NCI-H1417 (cell line): Measurements from ENCODE around the gene CLASP1.

Experiments
- DNase-seq, 3 experiments: peaks; one replicate each; lab custom pipeline; 2025; lab: John Stamatoyannopoulos, UW

Gene CLASP1

DNA sequence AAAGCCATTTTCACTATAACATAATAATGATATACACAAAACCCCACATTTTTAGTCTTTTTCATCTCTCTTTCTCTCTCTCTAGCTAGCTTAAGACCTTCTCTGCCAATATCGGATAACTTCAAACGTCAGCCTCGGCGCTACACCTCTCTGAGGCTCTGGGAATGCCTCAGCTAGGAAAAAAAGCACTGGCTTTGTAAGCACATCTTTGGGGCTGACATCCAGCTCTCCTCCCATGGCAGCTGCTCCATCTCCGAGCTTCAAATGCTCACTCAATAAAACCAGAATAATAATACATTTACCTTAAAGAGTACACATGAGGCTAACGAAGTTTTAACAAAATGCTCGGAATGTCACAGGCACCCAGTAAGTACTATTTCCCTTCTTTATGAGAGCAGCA is 107.8 kb downstream of the CLASP1 start:
- no peak for DNase-seq

DNA sequence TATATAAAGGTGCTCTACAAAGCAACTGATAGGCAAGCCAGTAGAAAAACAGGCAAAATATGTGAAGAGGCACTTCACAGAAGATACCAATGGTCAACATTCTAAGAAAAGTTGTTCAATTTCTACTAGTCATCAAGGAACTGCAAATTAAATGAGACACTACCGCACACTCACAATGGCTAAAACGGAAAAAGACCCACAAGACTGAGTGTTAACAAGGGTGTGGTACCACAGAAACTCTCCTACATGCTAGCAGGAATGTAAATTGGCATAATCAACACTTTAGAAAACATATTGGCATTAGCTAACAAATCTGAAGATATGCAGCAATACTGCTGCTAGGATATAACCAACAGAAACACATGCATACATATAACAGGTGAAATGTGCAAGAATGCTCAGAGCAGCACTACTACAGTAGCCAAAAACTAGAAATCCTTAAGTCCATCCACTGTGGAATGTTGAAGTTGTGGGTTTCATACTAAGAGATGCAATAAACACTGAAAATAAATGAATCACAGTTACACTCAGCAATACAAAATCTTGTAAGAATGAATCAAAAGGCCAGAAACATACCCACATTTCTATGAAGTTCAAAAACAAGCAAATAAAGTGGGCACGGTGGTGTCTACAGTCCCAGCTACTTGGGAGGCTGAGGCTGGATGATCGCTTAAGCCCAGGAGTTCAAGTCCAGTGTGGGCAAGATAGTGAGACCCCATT is 109.4 kb downstream of the CLASP1 start:
- no peak for DNase-seq

DNA sequence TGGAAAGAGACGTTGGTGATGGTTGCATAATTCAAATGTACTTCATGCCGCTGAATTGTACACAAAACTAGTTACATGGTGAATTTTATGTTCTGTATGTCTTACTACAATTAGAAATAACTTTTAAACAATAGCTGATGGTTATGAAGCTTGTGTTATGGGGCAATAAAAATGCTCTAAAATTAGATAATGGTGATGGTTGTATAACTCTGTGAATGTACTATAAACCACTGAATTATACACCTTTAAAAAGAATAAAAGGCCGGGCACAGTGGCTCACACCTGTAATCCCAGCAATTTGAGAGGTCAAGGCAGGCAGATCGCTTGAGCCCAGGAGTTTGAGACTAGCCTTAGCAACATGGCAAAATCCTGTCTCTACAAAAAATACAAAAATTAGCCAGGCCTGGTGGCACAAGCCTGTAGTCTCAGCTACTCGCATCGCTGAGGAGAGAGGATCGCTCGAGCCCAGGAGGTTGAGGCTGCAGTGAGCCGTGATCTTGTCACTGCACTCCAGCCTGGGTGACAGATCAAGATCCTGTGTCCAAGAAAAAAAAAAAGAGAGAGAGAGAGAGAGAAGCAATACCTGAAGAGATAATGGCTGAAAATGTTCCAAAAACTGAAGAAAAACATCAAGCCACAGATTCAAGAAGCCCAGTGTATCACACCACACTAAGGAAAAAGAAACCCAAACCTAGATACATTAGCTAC is 112.3 kb downstream of the CLASP1 start:
- no peak for DNase-seq

DNA sequence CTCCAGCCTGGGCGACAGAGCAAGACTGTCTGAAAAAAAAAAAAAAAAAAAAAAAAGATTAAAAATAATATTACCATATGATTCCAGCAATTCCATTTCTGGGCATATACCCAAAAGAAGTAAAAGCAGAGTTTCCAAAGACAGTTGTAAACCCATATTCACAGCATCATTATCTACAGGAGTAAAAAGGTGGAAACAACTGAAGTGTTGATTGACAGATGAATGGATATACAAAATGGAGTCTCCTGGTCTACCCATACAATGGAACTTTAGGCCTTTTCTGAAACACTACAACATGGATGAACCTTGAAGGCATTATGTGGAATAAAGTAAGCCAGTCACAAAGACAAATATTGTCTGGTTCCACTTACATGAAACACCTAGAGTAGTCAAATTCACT is 112.9 kb downstream of the CLASP1 start:
- DNase-seq: no peak

DNA sequence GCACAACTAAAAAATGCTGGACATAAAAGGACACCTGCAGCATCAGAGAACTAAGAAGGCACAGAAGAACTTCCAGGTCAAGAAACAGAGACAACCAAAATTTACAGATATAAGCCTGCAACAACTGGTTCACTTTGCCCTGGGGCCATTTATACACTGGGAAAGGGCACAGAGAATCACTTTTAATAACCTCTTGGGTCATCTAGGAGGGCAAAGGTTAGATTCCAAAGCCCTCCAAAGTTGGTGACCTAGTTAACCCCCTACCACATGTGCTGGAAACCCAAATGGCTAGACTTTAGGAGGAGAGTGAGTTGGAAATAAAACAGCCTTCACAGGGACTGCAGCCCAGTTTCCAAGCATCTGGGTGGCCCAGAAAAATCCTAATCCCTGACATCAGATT is 115.3 kb downstream of the CLASP1 start:
- no peak for DNase-seq

DNA sequence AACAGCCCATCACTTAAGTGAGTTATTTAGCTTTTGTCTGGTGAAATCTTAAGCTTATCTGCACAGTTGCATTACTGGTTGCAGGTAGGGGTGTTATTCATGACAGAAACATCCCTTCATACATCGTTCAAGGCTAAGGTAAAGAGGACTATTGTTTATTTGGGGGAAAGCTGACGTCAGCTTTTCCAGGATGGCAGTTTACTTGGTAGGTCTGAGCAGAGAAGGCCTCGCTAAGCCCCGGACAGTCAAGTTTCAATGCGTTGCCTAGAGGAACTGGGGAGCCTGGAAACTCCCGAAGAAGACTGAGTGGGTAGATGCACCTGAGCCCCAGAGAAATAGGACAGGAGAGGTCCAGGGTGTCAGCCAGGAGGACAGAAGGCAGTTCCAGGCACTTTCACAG is 116.4 kb downstream of the CLASP1 start:
- peak in 2 of 3 experiments; percentile 23 to 28 for DNase-seq

DNA sequence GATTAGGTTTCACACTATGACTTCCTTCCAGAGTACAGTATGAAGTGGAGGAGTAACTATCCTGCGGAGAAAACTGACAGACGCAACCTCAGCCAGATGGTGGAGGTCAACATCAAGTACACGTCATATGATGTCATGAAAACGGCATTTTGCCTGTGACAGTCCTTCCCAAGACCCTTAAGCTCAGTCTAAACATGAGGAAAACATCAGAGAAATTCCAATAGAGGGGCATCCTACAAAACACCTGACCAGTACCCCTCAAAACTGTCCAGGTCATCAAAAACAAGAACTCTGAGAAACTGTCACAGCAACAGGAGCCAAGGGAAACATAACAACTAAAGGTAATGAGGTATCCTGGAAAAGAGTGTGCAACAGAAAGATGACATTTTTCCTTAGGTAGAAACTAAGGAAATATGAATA is 116.9 kb downstream of the CLASP1 start:
- DNase-seq: peak in 1 of 3 experiments; percentile 28

DNA sequence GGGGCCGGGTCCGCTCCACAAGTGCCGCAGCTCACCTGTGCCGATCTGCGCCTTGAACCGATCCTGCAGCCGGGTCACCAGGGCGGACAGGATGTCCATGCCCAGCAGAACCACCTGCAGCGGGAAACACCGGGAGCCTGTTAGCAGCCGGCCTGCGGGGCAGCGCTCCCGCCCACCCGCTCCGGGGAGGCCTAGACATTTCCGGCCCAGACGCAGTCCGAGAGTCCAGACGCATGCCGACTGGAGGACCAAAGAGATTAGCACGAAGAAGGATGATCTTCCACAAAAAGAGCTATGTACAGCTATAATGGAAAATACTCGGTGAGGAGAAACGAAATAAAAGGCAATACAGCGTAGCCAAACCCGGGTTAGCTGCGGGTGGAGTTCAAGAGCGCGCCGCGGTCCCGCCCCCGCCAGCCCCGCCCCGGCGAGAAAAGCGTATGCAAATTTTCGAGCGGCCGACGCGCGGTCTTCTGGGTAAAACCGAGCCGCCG is 119.0 kb downstream of the CLASP1 start:
- peak; percentile 69 to 97 (median 93) for DNase-seq

DNA sequence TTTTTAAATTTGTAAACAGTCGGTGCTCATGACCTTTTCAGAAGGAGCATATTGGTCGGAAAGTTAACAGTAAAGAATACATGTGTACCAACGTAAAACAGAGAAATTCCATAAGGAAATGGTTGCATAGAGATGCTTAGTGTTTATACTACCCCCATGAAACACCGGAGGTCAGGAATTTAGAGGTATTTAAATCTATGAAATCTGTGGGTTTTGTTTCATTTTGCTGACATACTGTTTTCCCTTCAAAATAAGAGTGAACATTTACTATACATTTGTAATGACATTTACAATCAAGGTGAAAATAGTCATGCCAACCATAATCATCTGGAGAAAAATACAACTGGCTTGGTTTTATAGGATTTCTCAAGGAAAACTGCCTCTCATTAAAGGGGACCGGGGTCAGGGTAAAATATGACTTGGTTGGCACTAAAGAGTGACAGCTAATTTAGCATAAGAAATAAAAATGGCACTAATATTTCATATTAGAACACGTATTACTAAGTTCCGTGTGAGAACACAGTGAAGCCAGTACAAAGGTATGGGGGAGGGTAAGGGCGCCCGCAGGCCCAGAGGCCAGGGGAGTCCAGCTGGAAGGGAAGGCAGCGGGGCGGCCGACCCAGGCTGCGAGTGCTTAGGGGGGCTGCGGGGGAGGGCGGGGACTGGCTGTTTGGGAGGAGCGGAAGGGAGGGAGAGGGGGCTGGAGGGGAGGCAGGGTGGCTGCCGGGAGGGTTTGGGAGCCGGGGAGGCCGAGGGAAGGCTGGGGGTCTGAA is 119.6 kb downstream of the CLASP1 start:
- peak in 2 of 3 experiments; percentile 86 to 90 for DNase-seq

DNA sequence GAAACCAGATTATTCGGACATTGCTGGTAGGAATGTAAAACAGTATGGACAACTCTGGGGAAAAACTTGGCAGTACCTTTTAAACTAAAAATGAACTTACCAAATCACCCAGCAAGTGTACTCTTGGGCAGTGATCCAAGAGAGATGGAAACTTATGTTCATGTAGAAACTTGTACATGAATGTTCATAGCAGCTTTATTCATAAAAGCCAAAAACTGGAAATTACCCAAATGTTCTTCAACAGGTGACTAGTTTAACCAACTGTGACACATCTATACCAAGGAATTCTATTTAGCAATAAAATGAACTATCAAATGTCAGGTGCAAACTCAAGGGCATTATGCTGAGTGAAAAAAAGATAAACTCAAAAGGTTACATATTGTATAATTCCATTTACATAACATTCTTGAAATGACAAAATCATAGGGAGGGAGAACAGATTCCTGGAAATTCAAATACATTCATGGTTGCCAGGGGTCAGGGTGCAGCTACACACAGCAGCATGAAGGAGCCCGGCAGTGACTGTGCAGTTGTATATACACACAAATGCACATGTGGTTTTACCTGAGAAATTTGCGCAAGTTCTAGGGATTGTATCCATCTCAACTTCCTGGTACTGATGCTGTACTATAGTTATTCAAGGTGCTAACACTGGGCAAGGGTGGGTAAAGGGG is 122.1 kb downstream of the CLASP1 start:
- no peak for DNase-seq

DNA sequence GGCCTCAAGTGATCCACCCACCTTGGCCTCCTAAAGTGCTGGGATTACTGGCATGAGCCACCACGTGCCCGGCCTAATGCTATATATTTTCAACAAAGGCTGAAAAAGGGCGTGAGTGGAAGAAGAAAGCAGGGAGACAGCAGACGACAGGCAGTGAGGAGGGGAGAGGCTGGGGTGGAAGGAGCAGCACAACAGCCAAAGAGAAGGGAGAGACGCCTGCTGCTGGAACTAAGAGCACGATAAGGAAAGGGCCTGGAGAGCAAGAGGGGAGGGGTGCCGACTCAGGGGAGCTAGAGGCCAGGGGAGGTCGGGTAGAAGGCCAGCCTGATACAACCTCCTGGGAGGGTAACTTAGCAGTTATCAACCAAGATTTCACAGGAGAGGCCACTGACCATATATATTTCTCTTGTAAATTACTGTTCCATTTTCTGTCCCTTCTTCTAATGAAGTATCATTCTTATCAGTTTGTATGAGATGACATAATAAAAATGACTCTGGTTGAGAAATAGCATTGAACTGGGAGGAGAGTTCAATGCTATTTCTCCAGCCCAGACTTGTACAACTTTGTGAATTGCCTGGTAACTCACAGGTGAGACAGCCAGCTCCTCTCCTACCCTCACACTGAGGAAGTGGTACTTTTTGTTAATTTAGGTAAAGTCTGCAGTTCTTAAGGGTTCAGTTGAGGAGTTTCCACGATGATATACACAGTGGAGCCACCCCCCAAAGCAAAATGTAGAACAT is 124.4 kb downstream of the CLASP1 start:
- no peak for DNase-seq

DNA sequence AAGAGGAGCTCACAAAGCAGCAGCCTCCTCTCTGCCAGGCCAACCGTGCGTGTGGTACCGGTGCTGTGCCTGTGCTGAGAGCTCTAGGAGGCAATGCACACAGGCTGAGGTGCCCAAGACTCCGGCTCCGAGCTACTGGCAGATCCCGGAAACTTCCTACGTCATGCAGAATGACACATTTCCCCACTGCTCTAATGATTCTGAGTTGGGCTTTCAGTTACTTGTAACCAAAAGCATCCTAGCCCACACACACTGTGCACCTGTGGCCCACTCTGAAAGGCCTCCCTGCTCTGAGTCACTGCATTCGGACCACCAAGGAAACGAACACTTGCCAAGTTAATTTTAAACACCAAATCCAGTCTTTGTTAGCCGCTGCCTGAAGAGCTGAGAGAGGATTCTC is 127.9 kb downstream of the CLASP1 start:
- no peak for DNase-seq

DNA sequence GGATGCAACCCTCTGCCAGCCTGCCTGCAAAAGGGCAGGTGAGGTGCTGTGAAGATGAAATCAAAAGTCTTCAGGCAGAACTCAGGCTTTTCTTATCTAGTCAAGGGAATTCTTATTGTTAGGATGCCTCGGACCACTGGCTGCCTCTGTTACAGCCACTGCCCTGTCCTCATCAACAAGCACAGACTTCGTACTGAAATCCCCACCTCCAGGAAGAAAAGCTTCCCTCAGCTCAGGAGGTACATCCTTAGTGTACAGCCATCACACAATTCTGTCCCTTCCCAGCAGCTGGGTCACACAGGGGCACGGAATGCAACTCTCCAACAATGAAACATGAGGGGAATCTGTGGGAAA is 128.6 kb downstream of the CLASP1 start:
- no peak for DNase-seq

DNA sequence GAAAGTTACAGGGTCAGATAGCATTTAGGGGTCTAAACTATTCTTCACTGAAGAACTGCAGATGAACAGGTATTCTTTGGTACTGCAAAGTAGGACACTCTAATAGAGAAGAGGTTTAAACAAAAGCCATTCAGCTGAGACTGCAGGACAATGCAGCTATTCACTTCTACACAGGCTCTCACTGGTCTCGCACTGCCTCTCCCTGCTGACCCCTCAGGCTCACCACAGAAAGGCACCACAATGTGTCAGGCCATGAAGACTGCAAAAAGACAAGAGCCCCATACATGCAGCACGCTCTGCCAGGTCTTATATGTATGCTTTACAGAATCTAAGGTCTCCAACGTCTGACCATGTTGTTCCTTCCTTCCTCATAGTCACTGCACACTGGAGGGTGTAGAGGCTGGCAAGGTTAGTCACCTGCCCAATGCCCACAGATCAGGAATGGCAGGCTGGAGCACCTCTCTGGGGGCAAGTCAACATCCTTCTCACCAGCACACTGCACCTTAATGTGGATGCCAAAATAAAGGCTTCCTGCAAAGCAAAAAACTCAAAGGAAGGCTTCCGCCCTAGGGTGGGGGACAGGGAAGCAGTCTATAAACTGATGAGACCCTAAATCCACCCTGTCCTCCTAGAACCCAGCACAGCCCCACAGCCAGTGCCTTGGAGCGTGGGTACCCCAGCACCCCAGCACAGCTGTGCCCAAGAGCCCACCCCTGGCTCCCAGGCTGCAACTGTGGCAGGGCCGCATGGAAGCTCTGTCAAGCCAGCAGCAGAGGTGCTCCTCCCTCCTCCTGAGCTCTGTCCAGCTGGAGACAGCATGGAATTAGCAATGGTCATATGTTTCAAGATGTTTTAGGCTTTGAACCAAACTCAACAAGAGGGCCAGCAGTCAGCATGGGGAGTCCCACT is 129.3 kb downstream of the CLASP1 start:
- DNase-seq: no peak

DNA sequence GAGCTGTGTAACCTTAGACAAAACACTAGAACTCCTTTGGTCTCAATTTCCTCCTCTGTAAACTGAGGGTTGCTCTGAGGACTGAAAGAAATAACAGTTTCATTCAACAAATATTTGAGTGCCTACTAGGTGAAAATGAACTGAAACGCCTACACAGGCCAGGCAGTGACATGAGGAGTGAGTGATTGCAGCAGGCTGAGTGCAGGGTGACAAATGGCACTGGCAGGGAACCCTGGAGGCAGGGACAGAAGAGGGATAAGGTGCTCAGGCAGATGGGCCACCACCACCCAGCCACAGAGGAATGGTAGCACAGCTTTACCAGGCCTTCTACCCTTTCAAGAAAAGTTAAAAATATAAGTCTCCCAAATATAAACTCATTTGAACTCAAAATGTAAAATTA is 130.1 kb downstream of the CLASP1 start:
- DNase-seq: no peak

DNA sequence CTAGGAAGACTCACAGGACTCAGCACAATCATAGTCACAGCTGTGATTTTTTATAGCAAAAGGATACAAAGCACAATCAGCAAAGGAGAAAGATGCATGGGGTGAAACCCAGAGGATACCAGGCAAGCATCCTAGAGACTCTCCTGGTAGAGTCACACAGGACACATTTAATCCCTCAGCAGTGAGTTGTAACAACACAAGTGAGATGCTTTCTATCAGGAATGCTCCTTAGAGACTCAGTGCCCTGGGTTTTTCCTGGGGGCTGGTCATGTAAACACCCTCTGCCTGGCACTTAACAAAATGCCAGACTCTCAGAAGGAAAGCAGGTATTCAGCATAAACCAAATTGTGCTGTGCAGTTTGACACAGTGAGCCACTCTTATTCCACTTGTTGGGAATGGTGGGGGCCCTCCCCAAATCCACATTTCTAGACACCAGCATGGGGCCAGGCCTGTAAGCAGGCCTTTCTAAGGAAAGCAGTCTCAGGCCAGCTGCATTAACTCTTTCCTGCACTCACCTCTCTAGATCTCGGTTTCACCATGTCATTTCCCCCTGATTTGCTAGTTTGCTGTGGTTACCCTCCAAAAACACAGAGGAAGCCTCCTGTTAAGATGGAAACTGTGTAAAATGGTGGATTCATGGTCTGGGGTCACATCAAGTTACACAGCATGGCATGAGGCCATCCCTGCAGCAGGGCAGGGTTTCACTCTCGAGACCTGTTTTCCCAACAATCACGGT is 135.5 kb downstream of the CLASP1 start:
- no peak for DNase-seq

DNA sequence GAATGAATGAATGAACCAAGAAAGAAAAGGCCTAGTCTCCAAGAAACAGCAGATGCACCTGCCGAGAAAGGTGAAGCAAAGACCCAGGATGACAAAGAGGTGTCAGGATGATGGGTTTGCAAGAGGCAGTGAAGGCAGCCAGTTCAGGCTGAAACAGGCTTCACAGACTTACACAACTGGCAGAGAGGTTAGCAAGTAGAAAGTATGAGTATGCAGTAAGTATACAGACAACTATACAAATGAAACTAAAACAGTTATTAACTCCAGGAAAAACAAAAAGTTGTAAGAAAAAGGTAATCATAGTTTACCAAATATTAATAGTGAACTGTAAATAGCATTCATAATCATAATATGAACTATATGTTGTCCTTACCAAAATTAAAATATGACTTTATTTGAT is 138.4 kb downstream of the CLASP1 start:
- no peak for DNase-seq

DNA sequence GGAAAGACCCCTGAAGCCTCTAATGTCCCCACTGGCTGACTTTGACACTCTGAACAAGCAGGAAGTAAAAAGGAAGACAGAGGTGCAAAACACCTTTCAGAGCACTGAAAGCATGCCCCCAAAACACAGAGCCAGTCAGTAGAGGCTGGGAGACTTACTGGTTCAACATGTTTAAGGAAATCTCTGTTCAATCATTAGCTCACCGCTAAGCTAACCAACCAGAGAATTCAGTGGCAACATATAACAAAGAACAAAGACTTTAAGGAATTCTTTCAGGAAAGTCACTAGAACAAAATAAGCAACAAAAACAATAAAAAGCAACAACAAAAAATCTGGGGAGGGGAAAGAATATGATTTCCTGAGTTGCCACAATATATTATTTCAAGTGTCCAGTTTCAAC is 142.6 kb downstream of the CLASP1 start:
- DNase-seq: no peak

DNA sequence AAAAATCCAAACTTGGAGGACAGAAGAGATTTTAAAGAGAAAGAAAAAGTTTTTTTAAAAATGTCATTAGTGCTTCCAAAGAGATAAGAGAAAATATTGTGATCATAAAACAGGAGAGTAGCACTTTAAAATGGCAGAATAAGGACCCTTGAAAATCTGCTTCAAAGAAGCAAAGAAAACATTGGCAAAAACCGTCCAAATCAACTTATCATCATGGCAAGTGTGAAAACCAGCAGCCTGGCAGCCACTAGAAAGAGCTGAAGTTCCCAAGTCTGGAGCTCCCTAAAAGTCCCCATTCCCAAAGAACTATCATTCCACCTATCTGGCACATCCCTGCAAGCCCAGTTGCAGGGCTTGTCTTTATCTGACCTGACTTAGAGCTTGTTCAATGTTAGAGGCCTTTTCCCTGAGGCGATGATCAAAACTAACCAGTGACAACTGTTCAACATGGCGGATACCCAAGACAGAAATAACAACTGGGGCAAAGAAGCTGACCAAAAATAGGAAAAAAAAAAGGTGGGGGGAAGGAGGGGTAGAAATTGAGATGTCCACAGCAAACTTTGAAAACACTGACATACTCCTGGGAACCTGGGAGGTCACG is 143.2 kb downstream of the CLASP1 start:
- no peak for DNase-seq
